HG02623 (cell line): ENCODE data around the gene CORO1C.
"Not testable (repeated sequence)": the region's sequence is repeated elsewhere in the genome, so short reads cannot be mapped to it uniquely, and the experiment has no call there.

ENCODE experiments used
- ATAC-seq: cut with Tn5 transposase; IDR thresholded peaks from one replicate; pipeline ENCODE4 v1.9.1; 2021; ENCODE audit warnings: moderate library complexity; ENCODE audit not compliant: unreplicated experiment

Gene CORO1C

DNA sequence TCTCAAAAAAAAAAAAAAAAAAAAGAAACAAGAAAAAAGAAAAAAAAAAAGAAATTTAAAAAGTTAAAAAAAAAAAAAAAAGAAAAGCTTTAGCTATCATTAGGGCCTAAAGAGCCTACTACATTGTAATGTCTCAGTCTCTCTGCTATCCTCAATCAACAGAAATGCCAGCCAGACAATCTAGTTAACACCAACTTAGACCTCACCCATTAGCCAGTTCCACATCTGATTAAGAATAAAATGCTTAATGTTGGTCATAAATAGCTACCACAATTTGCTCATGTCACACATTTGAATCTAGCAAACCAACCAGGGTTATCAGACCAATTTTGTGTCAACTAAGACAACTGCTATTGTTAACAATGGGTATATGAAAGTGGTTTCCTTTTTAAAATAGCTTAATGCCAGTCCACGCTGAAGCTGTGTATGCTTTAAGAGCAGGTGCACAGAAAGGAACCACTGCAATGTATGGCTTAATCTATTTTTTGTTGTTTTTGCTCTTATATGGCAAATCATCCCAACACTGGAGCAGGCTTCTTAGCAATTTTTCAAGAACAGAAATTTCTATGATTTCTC is 52.1 kb downstream of the CORO1C start:
- no peak for ATAC-seq

DNA sequence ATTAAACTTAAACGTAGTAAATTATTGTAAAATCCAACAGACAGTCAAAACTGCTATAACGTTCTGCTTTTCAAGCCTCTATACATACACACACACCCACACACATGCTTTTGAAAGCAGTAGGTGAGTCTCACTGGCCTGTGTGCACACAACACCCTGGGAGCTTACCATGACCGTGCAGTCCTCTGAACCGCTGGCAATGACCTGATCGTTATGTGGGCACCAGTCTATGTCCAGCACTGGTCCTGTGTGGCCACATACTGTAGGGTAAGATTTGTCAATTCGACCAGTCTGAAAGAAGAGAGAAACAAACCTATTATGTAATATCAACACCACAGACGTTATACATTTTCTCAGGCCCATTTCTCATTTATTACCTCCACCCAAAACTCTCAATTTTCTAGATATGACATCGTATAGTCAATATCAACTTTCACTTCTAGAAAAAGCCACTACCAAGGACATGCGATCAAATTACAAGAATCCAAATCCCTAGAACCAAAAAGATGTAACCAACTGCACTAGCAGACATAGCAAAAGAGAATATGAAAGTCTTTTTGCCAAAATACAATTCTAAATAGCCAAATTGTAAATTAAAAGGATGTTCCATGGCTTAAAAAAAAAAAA is 53.1 kb downstream of the CORO1C start:
- no peak for ATAC-seq

DNA sequence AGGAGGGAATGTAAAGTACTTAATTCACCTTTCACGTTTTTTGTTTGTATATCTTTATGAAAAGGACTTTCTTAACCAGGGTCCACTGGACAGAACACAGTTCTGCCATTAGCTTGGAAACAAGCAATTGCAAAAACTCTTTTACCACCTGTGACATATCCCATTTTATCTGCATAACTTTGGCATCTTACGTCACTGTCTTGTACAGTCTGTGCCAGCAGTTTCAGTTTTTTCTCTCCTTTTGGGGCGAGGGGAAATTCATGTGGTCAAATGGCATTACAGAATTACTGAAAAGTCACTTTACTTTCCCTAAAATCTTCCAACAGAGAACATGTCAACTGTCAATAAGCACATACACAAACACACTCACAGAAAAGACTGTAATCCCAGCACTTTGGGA is 53.9 kb downstream of the CORO1C start:
- ATAC-seq: no peak

DNA sequence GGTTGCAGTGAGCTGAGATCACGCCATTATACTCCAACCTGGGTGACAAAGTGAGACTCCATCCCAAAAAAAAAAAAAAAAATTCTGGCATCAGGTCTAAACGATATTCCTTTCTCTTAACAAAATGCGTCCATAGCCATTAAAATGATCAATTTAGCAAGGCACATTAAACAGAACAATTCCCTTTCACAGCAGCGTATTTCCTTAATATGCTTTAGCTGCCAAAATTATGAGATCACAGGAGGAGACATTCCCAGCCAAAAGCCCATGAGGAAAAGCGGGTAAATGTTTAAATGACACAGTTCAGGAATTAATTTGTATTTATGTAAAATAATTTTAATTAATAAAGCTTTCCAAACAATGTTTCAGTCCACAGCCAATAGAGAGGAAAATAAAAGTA is 54.6 kb downstream of the CORO1C start:
- ATAC-seq: no peak

DNA sequence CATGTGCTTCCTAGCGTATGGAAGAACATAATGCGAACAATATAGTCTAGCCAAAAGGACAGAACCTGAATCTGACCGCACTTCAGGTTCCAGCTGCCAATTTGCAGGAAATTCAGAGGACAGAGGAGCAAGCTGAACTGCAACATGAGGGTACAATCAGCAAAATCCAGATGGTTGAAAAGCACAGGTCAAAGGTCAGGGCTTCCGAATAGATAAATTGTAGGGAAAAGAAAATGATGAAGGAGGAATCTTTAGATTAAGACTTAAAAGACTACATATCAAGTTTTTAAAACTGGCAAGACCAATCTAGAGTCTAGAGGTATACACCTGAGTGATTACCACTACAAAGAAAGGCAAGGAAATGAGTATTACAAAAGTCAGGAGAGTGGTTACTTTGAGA is 55.5 kb downstream of the CORO1C start:
- ATAC-seq: no peak

DNA sequence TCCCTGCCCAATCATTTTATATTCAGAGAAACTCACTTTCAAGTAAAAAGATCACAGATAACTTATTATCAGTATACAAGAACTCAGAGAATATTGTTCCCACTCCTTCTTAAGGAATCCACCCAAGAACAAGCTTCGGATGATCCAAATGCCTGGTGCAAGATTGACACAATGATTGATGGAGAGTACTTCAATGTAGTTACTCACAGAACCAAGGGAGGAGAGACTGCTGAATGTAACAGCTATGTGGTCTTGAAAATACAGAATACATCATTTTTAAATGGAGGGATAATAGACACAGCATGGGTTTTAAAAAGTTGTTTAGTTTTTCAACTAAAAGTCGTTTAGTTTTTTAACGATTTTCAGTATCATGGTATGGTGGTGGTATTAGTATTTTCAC is 59.3 kb downstream of the CORO1C start:
- ATAC-seq: no peak

DNA sequence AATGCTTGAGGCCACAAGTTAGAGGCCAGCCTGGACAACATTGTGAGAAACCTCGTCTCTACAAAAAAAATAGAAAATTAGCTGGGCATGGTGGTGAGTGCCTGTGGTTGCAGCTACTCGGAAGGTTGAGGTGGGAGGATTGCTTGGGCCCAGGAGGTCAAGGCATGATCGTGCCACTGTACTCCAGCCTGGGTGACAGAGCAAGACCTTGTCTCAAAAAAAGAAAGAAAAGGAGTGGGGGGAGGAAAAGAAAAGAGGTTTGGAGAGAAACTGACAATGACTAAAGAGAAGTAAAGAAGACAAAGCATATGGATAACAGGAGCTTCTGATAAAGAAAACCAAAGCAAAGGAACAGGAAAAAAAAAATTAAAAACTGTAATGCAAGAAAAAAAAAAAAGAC is 60.2 kb downstream of the CORO1C start:
- ATAC-seq: no peak

DNA sequence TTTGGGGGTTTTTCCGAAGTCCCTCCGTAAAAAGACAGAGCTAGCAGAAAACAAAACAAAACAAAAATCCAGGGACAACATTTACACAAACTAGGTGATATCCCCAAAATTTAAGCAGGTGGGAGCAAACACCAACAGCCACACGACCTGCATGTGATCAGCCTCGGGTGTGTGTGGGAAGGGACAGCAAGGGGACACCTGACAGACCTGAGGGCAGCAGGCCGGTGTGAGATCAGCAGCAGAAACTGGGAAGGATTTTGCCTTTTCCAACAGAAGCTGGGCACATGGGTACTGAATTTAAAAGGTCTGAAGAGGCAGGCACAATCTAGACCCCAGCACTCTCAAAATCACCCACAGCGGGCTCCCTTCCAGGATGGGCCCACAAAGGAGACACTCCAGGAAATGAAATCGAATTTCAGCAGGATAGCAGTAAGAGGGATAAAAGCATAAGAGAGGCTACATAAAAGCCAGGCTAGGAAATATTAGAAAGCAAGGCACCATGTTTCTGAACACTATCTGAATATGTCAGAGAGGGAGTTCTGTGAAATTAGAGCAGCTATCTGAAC is 61.2 kb downstream of the CORO1C start:
- no peak for ATAC-seq

DNA sequence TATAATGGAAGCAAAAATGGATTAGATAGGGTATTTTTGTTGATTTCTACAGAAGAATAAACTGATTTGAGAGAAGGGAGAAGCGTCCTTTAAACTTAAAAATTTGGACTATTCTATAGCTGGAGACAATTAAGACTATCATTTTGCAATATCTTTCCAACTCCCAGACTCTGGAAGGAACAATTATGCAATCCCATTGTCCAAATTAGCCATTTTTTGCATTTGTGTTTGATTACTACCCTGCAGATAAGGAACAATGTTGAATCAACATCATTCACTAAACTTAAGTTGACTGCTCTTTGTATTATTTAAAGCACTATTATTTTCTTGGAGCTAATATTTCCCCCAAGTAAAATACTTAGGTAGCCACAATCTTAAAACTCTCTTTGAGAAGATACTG is 62.8 kb downstream of the CORO1C start:
- ATAC-seq: no peak

DNA sequence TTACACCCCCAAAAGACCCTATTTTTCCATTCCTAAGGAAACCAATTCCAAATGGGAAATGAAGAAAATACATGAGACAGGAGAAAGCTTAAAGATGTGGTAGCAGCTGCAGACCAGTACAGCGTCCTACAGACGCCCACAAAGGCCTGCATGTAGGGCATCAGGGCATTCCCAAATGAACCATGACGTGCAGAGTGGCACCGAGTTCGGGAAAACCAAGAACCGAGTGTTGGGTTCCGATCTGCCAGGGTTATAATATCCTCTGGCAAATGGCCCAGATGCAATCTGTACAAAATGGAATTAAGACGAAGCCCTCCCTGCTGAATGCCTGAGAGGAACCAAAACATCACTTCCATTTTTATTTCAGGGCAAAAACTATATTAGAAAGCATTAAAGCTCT is 63.3 kb downstream of the CORO1C start:
- no peak for ATAC-seq

DNA sequence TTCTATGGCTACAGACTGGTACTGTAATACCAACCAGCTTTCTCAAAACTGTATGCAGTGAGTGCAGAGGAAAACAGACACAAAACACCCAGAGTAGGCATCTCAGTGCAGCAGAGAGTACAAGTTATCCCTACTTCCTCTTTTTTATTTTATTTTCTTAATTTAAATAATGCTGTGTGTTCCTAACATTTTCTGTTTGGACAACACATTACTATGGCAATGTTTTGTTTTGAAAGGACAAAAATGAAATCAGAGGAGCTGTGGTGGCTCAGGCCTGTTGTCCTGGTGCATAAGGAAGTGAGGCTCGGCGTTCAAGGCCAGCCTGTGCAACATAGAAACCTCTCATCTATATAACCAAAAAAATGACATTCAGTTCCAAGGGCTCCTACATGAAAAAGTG is 64.0 kb downstream of the CORO1C start:
- no peak for ATAC-seq

DNA sequence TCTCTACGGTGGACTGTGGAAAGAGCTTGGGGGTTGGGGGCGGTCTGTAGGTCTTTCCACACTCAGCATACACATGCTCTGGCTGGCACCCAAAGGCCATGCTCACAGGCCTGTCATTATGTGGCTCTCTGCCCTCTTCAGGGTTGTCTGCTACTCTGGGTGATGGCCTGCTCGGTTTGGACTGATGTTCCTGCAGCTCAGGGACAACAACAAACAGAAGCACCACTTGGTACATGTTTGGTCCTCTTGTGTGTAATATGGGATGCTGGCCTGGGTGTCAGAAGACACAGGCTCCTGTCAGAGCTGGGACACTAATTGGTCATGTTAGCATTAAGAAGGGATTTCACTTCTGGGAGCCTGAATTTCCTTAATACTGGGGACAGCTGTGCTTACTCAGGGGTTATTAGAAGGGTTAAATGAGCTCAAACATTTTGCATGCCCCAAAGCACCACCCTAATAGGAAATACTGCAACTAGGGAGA is 64.9 kb downstream of the CORO1C start:
- no peak for ATAC-seq

DNA sequence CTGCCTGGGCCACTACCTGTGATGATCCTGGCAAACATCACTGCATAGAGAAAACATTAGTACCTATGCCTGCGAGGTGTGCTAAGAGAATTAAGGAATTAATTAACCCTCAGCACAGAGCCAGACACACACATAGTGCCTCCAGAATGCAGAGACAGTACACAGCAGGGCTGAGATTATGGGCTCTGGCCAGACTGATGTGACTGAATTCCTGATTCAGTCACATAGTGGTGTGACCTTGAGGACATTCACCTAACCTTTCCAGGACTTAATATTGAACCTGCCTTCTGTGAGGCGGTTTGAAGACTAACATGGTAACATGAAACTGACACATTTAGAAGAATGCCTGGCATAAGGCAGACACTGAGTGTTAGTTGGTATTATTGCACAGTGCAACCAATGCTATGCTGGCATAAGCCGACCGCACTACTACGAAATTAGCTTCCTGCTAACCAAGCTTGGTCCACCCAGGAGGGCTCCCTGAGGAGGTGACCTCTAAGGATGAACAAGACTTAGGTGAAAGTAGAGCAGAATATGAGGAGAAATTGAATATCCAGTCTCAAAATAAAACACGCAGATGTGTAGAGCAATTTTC is 65.6 kb downstream of the CORO1C start:
- ATAC-seq: no peak

DNA sequence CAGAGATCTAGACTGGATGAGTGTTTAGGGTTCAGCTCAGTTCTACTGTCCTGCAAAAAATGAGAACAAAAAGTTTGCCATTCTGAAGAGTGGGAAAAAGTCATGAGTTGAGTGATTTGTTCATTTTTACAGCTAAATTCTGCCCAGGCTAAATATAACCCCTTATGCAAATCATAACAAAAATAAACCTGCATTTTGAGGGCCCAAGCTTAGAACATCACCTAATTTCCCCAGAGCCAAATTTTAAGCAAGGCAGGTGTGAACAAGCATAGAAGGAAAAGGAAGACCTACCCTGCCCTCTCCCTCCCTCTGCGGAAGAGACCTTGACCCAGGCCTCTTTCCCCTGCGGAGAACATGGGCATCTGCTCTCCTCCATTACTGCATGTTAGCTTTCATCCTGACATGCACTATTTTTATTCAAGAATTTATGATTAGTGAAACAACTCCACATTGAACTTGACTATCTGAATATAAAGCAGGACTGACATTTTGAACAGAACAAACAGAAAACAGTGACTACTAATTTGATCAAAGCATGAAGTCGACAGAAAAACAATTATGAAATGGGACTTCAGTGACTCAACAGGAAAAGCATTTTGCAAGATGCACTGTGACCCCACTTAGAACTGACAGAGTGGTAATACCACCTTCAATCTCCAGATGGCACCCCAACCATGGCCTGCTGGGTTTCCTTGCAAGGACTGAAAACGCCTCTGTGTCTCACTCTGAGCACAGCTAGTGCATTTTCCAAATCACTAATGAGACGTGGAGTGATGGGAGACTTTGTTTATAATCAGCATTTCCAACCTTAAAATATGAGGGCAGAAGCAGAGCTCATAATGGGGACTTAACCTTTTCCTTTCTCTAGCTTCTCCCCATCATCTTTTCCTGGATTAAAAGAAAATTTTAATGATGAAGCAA is 66.7 kb downstream of the CORO1C start:
- peak; percentile 71 for ATAC-seq

DNA sequence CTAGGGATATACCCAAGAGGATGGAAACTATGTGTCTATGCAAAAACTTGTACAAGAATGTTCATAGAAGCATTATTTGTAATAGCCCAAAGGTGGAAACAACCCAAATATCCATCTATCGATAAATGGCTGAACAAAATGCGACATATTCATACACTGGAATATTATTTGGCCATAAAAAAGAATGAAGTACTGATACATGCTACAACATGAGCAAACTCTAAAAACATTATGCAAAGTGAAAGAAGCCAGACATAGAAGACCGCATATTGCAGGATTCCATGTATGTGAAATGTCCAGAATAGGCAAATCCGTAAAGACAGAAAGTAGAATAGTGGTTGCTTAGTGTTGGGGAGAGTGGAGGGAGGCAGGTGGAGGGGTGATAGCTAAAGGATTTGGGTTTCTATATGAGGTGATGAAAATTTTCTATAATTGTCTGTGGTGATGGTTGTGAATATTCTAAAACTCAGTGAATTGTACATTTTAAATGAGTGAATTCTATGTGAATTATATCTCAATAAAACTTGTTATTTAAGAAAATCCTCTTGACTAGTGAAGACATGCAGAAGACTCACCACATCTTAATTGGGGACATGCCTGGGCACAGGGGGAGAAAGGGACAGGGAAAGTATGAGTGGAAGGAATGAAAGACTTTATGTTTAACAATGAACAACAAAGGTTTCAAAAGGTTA is 67.8 kb downstream of the CORO1C start:
- ATAC-seq: no peak

DNA sequence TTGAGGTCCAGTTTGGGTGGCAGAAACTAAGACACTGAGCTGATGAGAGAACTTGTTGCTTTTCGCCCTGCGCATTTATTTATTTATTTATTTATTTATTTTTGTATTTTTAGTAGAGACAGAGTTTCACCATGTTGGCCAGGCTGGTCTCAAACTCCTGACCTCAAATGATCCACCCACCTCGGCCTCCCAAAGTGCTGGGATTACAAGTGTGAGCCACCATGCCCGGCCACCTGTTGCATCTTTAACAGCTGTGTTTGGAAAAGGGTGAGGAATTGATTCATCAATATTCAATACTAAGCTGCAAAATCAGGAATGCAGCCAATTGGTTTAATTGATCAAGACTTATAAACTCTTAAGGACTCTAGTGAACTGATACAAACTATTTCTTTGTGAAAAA is 73.2 kb downstream of the CORO1C start:
- ATAC-seq: not testable (repeated sequence)

DNA sequence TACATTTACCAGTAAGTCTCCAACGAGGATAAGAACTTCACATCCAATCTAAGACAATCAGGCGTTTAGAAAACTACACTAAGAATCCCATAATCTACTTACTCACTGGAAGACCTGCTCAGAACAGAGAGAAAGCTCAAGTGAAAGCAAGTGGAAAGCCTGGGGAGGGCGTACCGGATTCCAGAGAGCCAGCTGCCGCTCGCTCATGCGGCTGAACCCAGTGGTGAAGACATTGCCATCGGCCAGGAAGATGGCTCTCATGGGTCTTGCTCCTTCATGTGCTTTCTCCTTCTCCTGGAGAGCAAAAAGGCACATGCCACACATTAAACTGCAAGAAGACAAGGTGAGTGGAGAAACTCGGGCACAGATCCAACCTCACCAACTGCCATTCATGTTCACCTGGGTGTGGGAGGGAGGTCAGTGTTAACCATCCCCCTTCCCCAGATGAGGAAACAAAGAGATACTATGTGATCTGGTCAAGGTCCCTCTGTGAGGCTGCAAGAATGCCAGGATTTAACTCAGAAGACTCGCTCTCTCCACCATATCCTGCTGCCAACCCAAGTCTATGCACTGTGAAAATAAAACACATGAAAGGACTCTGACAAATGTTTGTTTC is 74.1 kb downstream of the CORO1C start:
- ATAC-seq: no peak

DNA sequence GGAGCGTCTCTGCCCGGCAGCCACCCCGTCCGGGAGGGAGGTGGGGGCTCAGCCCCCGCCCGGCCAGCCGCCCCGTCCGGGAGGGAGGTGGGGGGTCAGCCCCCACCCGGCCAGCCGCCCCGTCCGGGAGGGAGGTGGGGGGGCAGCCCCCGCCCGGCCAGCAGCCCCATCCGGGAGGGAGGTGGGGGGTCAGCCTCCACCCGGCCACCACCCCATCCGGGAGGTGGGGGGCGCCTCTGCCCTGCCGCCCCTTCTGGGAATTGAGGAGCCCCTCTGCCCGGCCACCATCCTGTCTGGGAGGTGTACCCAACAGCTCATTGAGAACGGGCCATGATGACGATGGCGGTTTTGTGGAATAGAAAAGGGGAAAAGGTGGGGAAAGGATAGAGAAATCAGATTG is 75.1 kb downstream of the CORO1C start:
- not testable (repeated sequence) for ATAC-seq

DNA sequence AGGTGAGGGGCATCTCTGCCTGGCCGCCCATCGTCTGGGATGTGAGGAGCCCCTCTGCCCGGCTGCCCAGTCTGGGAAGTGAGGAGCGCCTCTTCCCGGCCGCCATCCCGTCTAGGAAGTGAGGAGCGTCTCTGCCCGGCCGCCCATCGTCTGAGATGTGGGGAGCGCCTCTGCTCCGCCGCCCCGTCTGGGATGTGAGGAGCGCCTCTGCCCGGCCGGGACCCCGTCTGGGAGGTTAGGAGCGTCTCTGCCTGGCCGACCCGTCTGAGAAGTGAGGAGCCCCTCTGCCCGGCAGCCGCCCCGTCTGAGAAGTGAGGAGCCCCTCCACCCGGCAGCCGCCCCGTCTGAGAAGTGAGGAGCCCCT is 75.5 kb downstream of the CORO1C start:
- ATAC-seq: not testable (repeated sequence)

DNA sequence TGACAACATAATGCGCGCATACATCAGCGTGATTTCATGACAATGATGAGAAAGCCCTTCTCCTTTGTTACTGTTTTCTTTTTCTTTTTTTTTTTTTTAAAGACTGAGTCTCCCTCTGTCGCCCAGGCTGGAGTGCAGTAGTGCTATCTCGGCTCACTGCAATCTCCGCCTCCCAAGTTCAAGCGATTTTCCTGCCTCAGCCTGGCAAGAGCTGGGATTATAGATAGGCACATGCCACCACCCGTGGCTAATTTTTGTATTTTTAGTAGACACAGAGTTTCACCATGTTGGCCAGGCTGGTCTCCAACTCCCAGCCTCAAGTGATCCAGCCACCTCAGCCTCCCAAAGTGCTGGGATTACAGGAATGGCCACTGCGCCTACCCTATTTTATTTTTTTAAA is 76.7 kb downstream of the CORO1C start:
- not testable (repeated sequence) for ATAC-seq
